GM21423 (cell line): ENCODE results near the gene NRXN3.

Source experiments
- ATAC-seq: cut with Tn5 transposase; IDR thresholded peaks from one replicate; pipeline ENCODE4 v1.9.1; 2021; ENCODE audit warnings: mild to moderate bottlenecking, moderate library complexity; ENCODE audit not compliant: unreplicated experiment

The NRXN3 gene

GRCh38 chr14:78617735-78618134 is 447.6 kb downstream of the NRXN3 start:
- no peak for ATAC-seq

GRCh38 chr14:78618368-78618767 is 448.2 kb downstream of the NRXN3 start:
- ATAC-seq, result no peak

- no peak for ATAC-seq
Measured at GRCh38 chr14:78627114-78627513, 456.9 kb downstream of the NRXN3 start.

- ATAC-seq, result no peak
Measured at GRCh38 chr14:78631551-78631950, 461.4 kb downstream of the NRXN3 start.

- no peak for ATAC-seq
Measured at GRCh38 chr14:78633752-78634151, 463.6 kb downstream of the NRXN3 start.

- no peak for ATAC-seq
Measured at GRCh38 chr14:78637489-78637888, 467.3 kb downstream of the NRXN3 start.

GRCh38 chr14:78637908-78638475 is 467.8 kb downstream of the NRXN3 start:
- no peak for ATAC-seq

- no peak for ATAC-seq
Measured at GRCh38 chr14:78638926-78639325, 468.8 kb downstream of the NRXN3 start.

GRCh38 chr14:78644824-78645559 is 474.8 kb downstream of the NRXN3 start:
- no peak for ATAC-seq

- ATAC-seq, result no peak
Measured at GRCh38 chr14:78652727-78653126, 482.6 kb downstream of the NRXN3 start.

GRCh38 chr14:78653173-78653572 is 483.0 kb downstream of the NRXN3 start:
- no peak for ATAC-seq

- no peak for ATAC-seq
Measured at GRCh38 chr14:78657451-78657850, 487.3 kb downstream of the NRXN3 start.

- no peak for ATAC-seq
Measured at GRCh38 chr14:78664841-78665240, 494.7 kb downstream of the NRXN3 start.

- no peak for ATAC-seq
Measured at GRCh38 chr14:78666336-78667056, 496.3 kb downstream of the NRXN3 start.

- no peak for ATAC-seq
Measured at GRCh38 chr14:78667141-78667540, 497.0 kb downstream of the NRXN3 start.

GRCh38 chr14:78673845-78674244 is 503.7 kb downstream of the NRXN3 start:
- no peak for ATAC-seq

GRCh38 chr14:78674820-78675219 is 504.6 kb downstream of the NRXN3 start:
- ATAC-seq, result no peak

GRCh38 chr14:78683206-78683605 is 513.0 kb downstream of the NRXN3 start:
- ATAC-seq, result no peak

GRCh38 chr14:78683981-78684380 is 513.8 kb downstream of the NRXN3 start:
- ATAC-seq, result no peak

GRCh38 chr14:78688503-78688902 is 518.3 kb downstream of the NRXN3 start:
- no peak for ATAC-seq

GRCh38 chr14:78690836-78691235 is 520.7 kb downstream of the NRXN3 start:
- ATAC-seq, result no peak

- ATAC-seq, result no peak
Measured at GRCh38 chr14:78697341-78697740, 527.2 kb downstream of the NRXN3 start.
